Measurements from ENCODE around the gene KLK15. TPM values are rescaled to one million over a fixed set of nuclear protein-coding genes. Genes with fewer than 3 reads are reported as not detected.

KLK15 gene
- total and polyA plus RNA-seq, 2 of the 4 experiments (the other 2 are of a cell fraction), result not detected

GRCh38 chr19:50793558-50794065, 39.8 kb downstream of the KLK15 start:
- no peak overlapping the region; the same call in 1 of the 2 replicates for H3K14ac ChIP-seq (replicated peaks; ENCODE audit: low read depth, low read length)
- H2AK5ac ChIP-seq (ENCODE audit: low read depth, low read length), result no peak overlapping the region
- H2AK9ac ChIP-seq (replicated peaks; ENCODE audit: low read depth, low read length, poor library complexity), result no peak overlapping the region
- no peak for DNase-seq
- peaks cover 7% of the 10 kb centered on the region for H3K9me1 ChIP-seq (ENCODE audit: insufficient read depth, low read length)
- no TSS peak for BruUV-seq (replicated peaks)
- H2BK20ac ChIP-seq (ENCODE audit: low read depth, low read length), result no peak overlapping the region
- H3K27ac ChIP-seq (ENCODE audit: insufficient read depth, low read length), result no peak overlapping the region
- no peak overlapping the region for H4K5ac ChIP-seq (ENCODE audit: low read depth, low read length)
- ChIA-PET POLR2A (ENCODE audit: unreplicated experiment) (no interaction called here), CTCF (no interaction called here)
- in situ Hi-C loops (cut with MboI; ENCODE audit: low sequenced_read_pairs), result no loop called here
- no peak overlapping the region for H3K18ac ChIP-seq (ENCODE audit: low read depth, low read length)
- H3K23ac ChIP-seq (ENCODE audit: low read depth, low read length), result no peak overlapping the region
- no peaks in the 10 kb centered on the region for H3K27me3 ChIP-seq (ENCODE audit: control insufficient read depth, insufficient read depth, low read length)
- no peaks in the 10 kb centered on the region for H3K4me1 ChIP-seq (ENCODE audit: control insufficient read depth, insufficient read depth, low read length)
- dilution Hi-C loops (cut with HindIII; ENCODE audit: low sequenced_read_pairs, unreplicated experiment), result no loop called here
- 100% methylated on average over 1 of the region's 11 CpGs; no CpG with 5 or more reads in 1 of the 2 experiments for WGBS, 2 experiments (ENCODE audit: extremely low coverage in 2 of 2, insufficient read length in 1 of 2)
- TF ChIP-seq BHLHE40 (IDR thresholded peaks at IDR 0.05; ENCODE audit: low read depth, low read length) (no peak), SMC3 (IDR thresholded peaks at IDR 0.05; ENCODE audit: low read depth, low read length) (no peak), MAFK (IDR thresholded peaks at IDR 0.05; ENCODE audit: low read depth, low read length) (no peak), CHD1 (IDR thresholded peaks at IDR 0.05; ENCODE audit: low read depth, low read length) (no peak), RFX5 (IDR thresholded peaks at IDR 0.05; ENCODE audit: low read depth, low read length) (no peak), RCOR1 (IDR thresholded peaks at IDR 0.05; ENCODE audit: insufficient replicate concordance, low read length) (no peak), ELK1 (IDR thresholded peaks at IDR 0.05; ENCODE audit: borderline replicate concordance, low read depth, low read length) (no peak)
- intact Hi-C loops (cut with micrococcal nuclease), result no loop called here
- H3K79me1 ChIP-seq (ENCODE audit: low read depth in 1 of 2, low read length in 2 of 2), result peaks cover 8 to 9% of the 10 kb centered on the region in 2 experiments; a peak in 2 of 4 replicates
- no peaks in the 10 kb centered on the region for H3K9me3 ChIP-seq (ENCODE audit: control insufficient read depth, insufficient read depth, low read length)
- ATAC-seq (ENCODE audit: low read depth), result no peak
- H2BK120ac ChIP-seq (ENCODE audit: low read depth, low read length), result no peak overlapping the region
- H4K91ac ChIP-seq (ENCODE audit: insufficient read depth, low read depth, low read length), result no peak overlapping the region
- peaks cover 17% of the 10 kb centered on the region for H3K36me3 ChIP-seq (ENCODE audit: control insufficient read depth, insufficient read depth, low read length)
- peak overlapping the region; percentile 13 for H2AFZ ChIP-seq (replicated peaks; ENCODE audit: low read length, poor library complexity)
- no peak overlapping the region for H3K4me3 ChIP-seq (ENCODE audit: insufficient read depth, low read depth, low read length)
- no peak overlapping the region for H3K9ac ChIP-seq (ENCODE audit: low read depth, low read length)
- H3K56ac ChIP-seq (ENCODE audit: extremely low read depth, insufficient read depth, low read length), result no peak overlapping the region
- H4K20me1 ChIP-seq (ENCODE audit: insufficient read depth, low read length), result peaks cover 47% of the 10 kb centered on the region
- no peak overlapping the region for H3K4me2 ChIP-seq (ENCODE audit: low read depth, low read length)
- no peak overlapping the region for H2BK15ac ChIP-seq (ENCODE audit: low read depth, low read length)
- no peak overlapping the region for H3K4ac ChIP-seq (ENCODE audit: low read depth, low read length)
- no peak overlapping the region for H4K8ac ChIP-seq (ENCODE audit: low read depth in 2 of 2, low read length in 2 of 2)
- H2BK5ac ChIP-seq (ENCODE audit: low read depth, low read length, poor library complexity, severe bottlenecking), result no peak overlapping the region

Measured in IMR-90 (cell line).